HepG2 (cell line): ENCODE data around the gene GRIK2. TPM values are rescaled to one million over a fixed set of nuclear protein-coding genes. Genes with fewer than 3 reads are reported as not detected.

Source experiments
- ATAC-seq: fragments of 200-7000 bp; cut with Tn5 transposase; 3 replicates; pipeline ENCODE4 v1.9.1; 2020; ENCODE audit warnings: mild to moderate bottlenecking, moderate library complexity
- BruUV-seq: library from RNA; stranded (reverse); fragments of 400-500 nt; replicated peaks from 2 replicates; lab custom pipeline; 2021; lab: Mats Ljungman, UMichigan
- CTCF ChIA-PET: fragments of 300-600 bp; formaldehyde crosslinking; extraction: SDS; loops from one replicate; lab custom pipeline; 2021; ENCODE audit warnings: low total read pairs, inconsistent platforms, low intra/inter-chr PET ratio; lab: Yijun Ruan, JAX
- POLR2A ChIA-PET: fragments of 350-600 bp; sonication (Branson Sonifier 250); formaldehyde crosslinking; loops from one replicate; lab custom pipeline; 2020; ENCODE audit warnings: antibody characterized with exemption, inconsistent platforms; lab: Yijun Ruan, JAX
- DNase-seq: peaks from one replicate; pipeline ENCODE4 v3.0.0-alpha.2; 2015; ENCODE audit warnings: low spot score
- FAIRE-seq: peaks from 3 replicates; lab custom pipeline; 2011; peaks lifted over from hg19 to GRCh38; lab: Jason Lieb, UNC
- H2AFZ ChIP-seq: one replicate; pipeline ENCODE4 v1.6.1; 2011; ENCODE audit warnings: low read length, inconsistent platforms
- H3K27ac ChIP-seq: fragments of 300-600 bp; 3 replicates; pipeline ENCODE4 v1.8.0; 2011; ENCODE audit warnings: mixed run types, mild to moderate bottlenecking, mixed read lengths, low read length, inconsistent platforms; ENCODE audit not compliant: insufficient read depth; ENCODE audit errors: extremely low read length
- H3K27me3 ChIP-seq, 2 experiments: fragments of 200-600 bp in 1 of 2; 2 replicates in 1 of 2; 3 replicates in 1 of 2; pipeline versions ENCODE4 v1.6.0 to v1.8.0; 2011; ENCODE audit warnings: low read length in 2 of 2, mild to moderate bottlenecking in 2 of 2, moderate library complexity in 2 of 2, inconsistent platforms in 1 of 2; ENCODE audit not compliant: insufficient read depth in 2 of 2, control insufficient read depth in 1 of 2
- H3K36me3 ChIP-seq, 2 experiments: fragments of 200-600 bp in 1 of 2; replicated peaks in 1 of 2; 2 replicates in 1 of 2; 3 replicates in 1 of 2; pipeline versions ENCODE4 v1.5.1 to v1.8.0; 2011; ENCODE audit warnings: low read length in 2 of 2, inconsistent platforms in 1 of 2; ENCODE audit not compliant: insufficient read depth in 2 of 2, control insufficient read depth in 1 of 2
- H3K4me1 ChIP-seq: 2 replicates; pipeline ENCODE4 v1.5.1; 2012; ENCODE audit warnings: low read length, inconsistent platforms; ENCODE audit not compliant: insufficient read depth
- H3K4me2 ChIP-seq: 2 replicates; pipeline ENCODE4 v1.6.0; 2011; ENCODE audit warnings: low read depth, low read length, inconsistent platforms
- H3K4me3 ChIP-seq, 3 experiments: fragments of 200-600 bp in 1 of 3; sonication (generic), shearing (Covaris generic) in 1 of 3; replicated peaks in 1 of 3; 2 replicates each; pipeline ENCODE4 v1.5.1; 2011 to 2016; ENCODE audit warnings: low read length in 3 of 3, inconsistent platforms in 2 of 3, low read depth in 2 of 3, mild to moderate bottlenecking in 2 of 3, control low read depth in 1 of 3, mixed read lengths in 1 of 3; ENCODE audit not compliant: insufficient read depth in 1 of 3
- H3K79me2 ChIP-seq: one replicate; pipeline ENCODE4 v1.6.1; 2011; ENCODE audit warnings: low read length, inconsistent platforms; ENCODE audit not compliant: insufficient read depth
- H3K9ac ChIP-seq: 2 replicates; pipeline ENCODE4 v1.6.0; 2011; ENCODE audit warnings: mild to moderate bottlenecking, low read depth, low read length, inconsistent platforms; ENCODE audit not compliant: insufficient read depth
- H3K9me3 ChIP-seq: 2 replicates; pipeline ENCODE4 v1.5.1; 2012; ENCODE audit warnings: mild to moderate bottlenecking, low read length
- H4K20me1 ChIP-seq: 2 replicates; pipeline ENCODE4 v1.6.0; 2011; ENCODE audit warnings: inconsistent platforms, mild to moderate bottlenecking, low read length, moderate library complexity; ENCODE audit not compliant: insufficient read depth
- EEA1 ChIP-seq: sonication (generic); formaldehyde crosslinking; IDR thresholded peaks from 2 replicates; pipeline ENCODE4 v1.5.1; 2020; ENCODE audit warnings: mild to moderate bottlenecking, missing genetic modification reagents, borderline replicate concordance
- GPBP1L1 ChIP-seq: sonication (generic); formaldehyde crosslinking; IDR thresholded peaks from 2 replicates; pipeline ENCODE4 v1.5.0; 2020; ENCODE audit warnings: mild to moderate bottlenecking, missing genetic modification reagents
- HNF1A ChIP-seq, 2 experiments: sonication (generic) in 1 of 2; formaldehyde crosslinking in 1 of 2; IDR thresholded peaks; 2 replicates each; pipeline versions ENCODE4 v1.4.0 to v1.6.1; 2016 to 2020; ENCODE audit warnings: borderline replicate concordance in 1 of 2, low read depth in 1 of 2, mild to moderate bottlenecking in 1 of 2, missing genetic modification reagents in 1 of 2
- HOXD1 ChIP-seq: sonication (generic); formaldehyde crosslinking; IDR thresholded peaks from 2 replicates; pipeline ENCODE4 v1.5.0; 2020; ENCODE audit warnings: missing genetic modification reagents
- KLF6 ChIP-seq: IDR thresholded peaks from 2 replicates; pipeline ENCODE4 v1.8.0; 2016; ENCODE audit warnings: missing biosample characterization, missing genetic modification reagents
- ZMYM4 ChIP-seq: sonication (generic); formaldehyde crosslinking; IDR thresholded peaks from 2 replicates; pipeline ENCODE4 v1.8.1; 2023; ENCODE audit warnings: mild to moderate bottlenecking, missing genetic modification reagents
- ZNF496 ChIP-seq: sonication (generic); formaldehyde crosslinking; IDR thresholded peaks from 2 replicates; pipeline ENCODE4 v1.8.1; 2023; ENCODE audit warnings: mild to moderate bottlenecking, moderate library complexity, missing genetic modification reagents; ENCODE audit not compliant: insufficient replicate concordance
- WGBS: methylation state at CpG from one replicate; pipeline ENCODE4 v1.1.6; 2017; ENCODE audit warnings: low lambda C conversion rate; 5-methylcytosine and 5-hydroxymethylcytosine counted together
- in situ Hi-C: cut with HindIII; loops from 2 replicates; pipeline ENCODE4 v1.10.0; 2017; ENCODE audit warnings: low pct_unique_long_range_greater_than_20kb; ENCODE audit not compliant: extremely low pct_ligation_motif_present
- intact Hi-C: fragments of 100-400 bp; cut with micrococcal nuclease; formaldehyde crosslinking; loops from one replicate; pipeline ENCODE4 v1.10.0; 2022; ENCODE audit not compliant: unreplicated experiment
- polyA plus RNA-seq, 8 experiments: library from polyadenylated mRNA; depleted of rRNA in 3 of 8; stranded (reverse) in 7 of 8; unstranded in 1 of 8; fragments of >200 nt; fragmentation: Illumina TruSeq in 4 of 8; extraction: Trizol in 4 of 8; gene quantifications; 2 replicates each; pipeline versions ENCODE4 v1.2.1 to v1.2.3, GENCODE V29; 2011 to 2016; ENCODE audit warnings: low read depth in 4 of 8, missing spikeins in 1 of 8, mixed read lengths in 1 of 8; ENCODE audit not compliant: insufficient read depth in 1 of 8
- total RNA-seq, 5 experiments: library from RNA; depleted of rRNA; stranded (reverse); fragments of >200 nt; fragmentation: Illumina TruSeq; extraction: Trizol; gene quantifications; 2 replicates each; pipeline ENCODE4 v1.2.3, GENCODE V29; 2016; ENCODE audit warnings: low read depth in 1 of 5
- TF ChIP-seq, protein P1 (sequence below): sonication (generic); formaldehyde crosslinking; IDR thresholded peaks from 2 replicates; pipeline ENCODE4 v1.4.0; 2020; ENCODE audit warnings: missing genetic modification reagents

GRIK2 gene
- total and polyA plus RNA-seq, 2 of the 13 experiments (the other 11 are each of a cell fraction or from before 2014, with no cell fraction given), result not detected

DNA sequence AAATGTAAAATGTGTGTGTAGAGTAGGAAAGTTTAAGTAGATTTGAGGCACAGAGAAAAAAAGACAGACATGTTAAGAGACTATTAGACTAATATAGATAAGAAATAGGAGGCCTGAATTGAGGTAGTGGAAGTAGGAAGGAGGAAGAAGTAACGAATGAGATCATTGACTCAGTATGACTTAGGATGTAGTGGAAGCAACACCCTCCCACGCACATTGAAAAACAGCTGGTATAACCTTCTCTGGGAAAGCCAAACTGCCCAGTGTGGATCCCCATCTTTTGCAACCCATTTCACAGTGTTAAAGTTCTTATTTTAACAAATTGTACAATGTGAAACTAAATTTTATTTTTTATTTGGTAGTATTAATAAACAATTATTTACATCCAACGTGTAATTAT, 89.1 kb downstream of the GRIK2 start (continued):
- TF ChIP-seq HNF1A (IDR thresholded peaks at IDR 0.05; ENCODE audit: low read depth), result no peak
- TF ChIP-seq HNF1A (CRISPR knock-in tag; IDR thresholded peaks at IDR 0.05; ENCODE audit: borderline replicate concordance), result no peak
- no peak for TF ChIP-seq ZMYM4
- no peak for TF ChIP-seq HOXD1
- TF ChIP-seq, protein P1, sequence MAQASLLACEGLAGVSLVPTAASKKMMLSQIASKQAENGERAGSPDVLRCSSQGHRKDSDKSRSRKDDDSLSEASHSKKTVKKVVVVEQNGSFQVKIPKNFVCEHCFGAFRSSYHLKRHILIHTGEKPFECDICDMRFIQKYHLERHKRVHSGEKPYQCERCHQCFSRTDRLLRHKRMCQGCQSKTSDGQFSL (CRISPR knock-in tag), result no peak
- no peak for TF ChIP-seq GPBP1L1
- no peak for TF ChIP-seq ZNF496 (CRISPR knock-in tag)

GRCh38 chr6:101484781-101485180, 91.3 kb downstream of the GRIK2 start:
- no peak overlapping the region for H3K4me3 ChIP-seq
- no peak overlapping the region for H3K9ac ChIP-seq
- no peaks in the 10 kb centered on the region for H3K4me1 ChIP-seq
- H3K9me3 ChIP-seq, result no peaks in the 10 kb centered on the region
- POLR2A ChIA-PET, result no interaction called here
- FAIRE-seq, result no peak
- no peak for DNase-seq
- in situ Hi-C loops, result no loop called here
- intact Hi-C loops, result no loop called here
- H3K36me3 ChIP-seq, result no peaks in the 10 kb centered on the region
- H3K27me3 ChIP-seq, result no peaks in the 10 kb centered on the region
- no peak overlapping the region for H3K27ac ChIP-seq
- no peaks in the 10 kb centered on the region for H3K79me2 ChIP-seq
- CTCF ChIA-PET, result no interaction called here
- H3K4me2 ChIP-seq, result no peak overlapping the region
- no peak overlapping the region for H2AFZ ChIP-seq
- no peaks in the 10 kb centered on the region for H4K20me1 ChIP-seq
- 55% methylated on average over 3 of the region's 3 CpGs for WGBS
- ATAC-seq, result no peak
- no TSS peak for BruUV-seq
- TF ChIP-seq KLF6, result no peak
- no peak for TF ChIP-seq EEA1 (CRISPR knock-in tag)
- TF ChIP-seq HNF1A (IDR thresholded peaks at IDR 0.05; ENCODE audit: low read depth), result no peak
- no peak for TF ChIP-seq HNF1A (CRISPR knock-in tag; IDR thresholded peaks at IDR 0.05; ENCODE audit: borderline replicate concordance)
